DND-41 (cell line): ENCODE results near the gene SMC5.

Experiments used
- CTCF ChIP-seq: IDR thresholded peaks from 2 replicates; pipeline ENCODE4 v1.5.1; 2012; ENCODE audit warnings: borderline replicate concordance, low read length, moderate library complexity, mild to moderate bottlenecking; ENCODE audit not compliant: poor library complexity, severe bottlenecking; ENCODE audit errors: extremely low read depth
- EZH2 ChIP-seq: IDR thresholded peaks from 3 replicates; pipeline ENCODE4 v1.6.1; 2012; ENCODE audit warnings: borderline replicate concordance, low read depth, mild to moderate bottlenecking, moderate library complexity, low read length, inconsistent platforms; ENCODE audit not compliant: severe bottlenecking

GRCh38 chr9:70382709-70383605, 124.2 kb downstream of the SMC5 start:
- no peak for TF ChIP-seq CTCF
- TF ChIP-seq EZH2: no peak
